GM12891 (cell line): Measurements from ENCODE around the gene JUP.

ENCODE experiments used
- DNase-seq: peaks from one replicate; pipeline ENCODE4 v3.0.0; 2011; ENCODE audit warnings: low spot score; ENCODE audit not compliant: insufficient read length
- FAIRE-seq: peaks from 2 replicates; lab custom pipeline; 2011; peaks lifted over from hg19 to GRCh38; lab: Jason Lieb, UNC
- PAX5 ChIP-seq: IDR thresholded peaks from 2 replicates; pipeline ENCODE4 v1.6.1; 2011; ENCODE audit warnings: low read length, moderate library complexity, mild to moderate bottlenecking; ENCODE audit not compliant: insufficient read depth, severe bottlenecking
- POLR2A ChIP-seq: IDR thresholded peaks from 2 replicates; pipeline ENCODE4 v1.6.1; 2011; ENCODE audit warnings: low read depth, low read length, control low read depth
- POLR2AphosphoS5 ChIP-seq: IDR thresholded peaks from 2 replicates; pipeline ENCODE4 v1.6.1; 2011; ENCODE audit warnings: low read depth, low read length, control low read depth
- POU2F2 ChIP-seq: IDR thresholded peaks from 2 replicates; pipeline ENCODE4 v1.6.1; 2011; ENCODE audit warnings: low read depth, mild to moderate bottlenecking, control low read depth, low read length, moderate library complexity
- SPI1 ChIP-seq: IDR thresholded peaks from 2 replicates; pipeline ENCODE4 v1.6.1; 2011; ENCODE audit warnings: low read depth, low read length, control low read depth
- TAF1 ChIP-seq: IDR thresholded peaks from 2 replicates; pipeline ENCODE4 v1.6.1; 2011; ENCODE audit warnings: low read depth, low read length, control low read depth

JUP gene

DNA sequence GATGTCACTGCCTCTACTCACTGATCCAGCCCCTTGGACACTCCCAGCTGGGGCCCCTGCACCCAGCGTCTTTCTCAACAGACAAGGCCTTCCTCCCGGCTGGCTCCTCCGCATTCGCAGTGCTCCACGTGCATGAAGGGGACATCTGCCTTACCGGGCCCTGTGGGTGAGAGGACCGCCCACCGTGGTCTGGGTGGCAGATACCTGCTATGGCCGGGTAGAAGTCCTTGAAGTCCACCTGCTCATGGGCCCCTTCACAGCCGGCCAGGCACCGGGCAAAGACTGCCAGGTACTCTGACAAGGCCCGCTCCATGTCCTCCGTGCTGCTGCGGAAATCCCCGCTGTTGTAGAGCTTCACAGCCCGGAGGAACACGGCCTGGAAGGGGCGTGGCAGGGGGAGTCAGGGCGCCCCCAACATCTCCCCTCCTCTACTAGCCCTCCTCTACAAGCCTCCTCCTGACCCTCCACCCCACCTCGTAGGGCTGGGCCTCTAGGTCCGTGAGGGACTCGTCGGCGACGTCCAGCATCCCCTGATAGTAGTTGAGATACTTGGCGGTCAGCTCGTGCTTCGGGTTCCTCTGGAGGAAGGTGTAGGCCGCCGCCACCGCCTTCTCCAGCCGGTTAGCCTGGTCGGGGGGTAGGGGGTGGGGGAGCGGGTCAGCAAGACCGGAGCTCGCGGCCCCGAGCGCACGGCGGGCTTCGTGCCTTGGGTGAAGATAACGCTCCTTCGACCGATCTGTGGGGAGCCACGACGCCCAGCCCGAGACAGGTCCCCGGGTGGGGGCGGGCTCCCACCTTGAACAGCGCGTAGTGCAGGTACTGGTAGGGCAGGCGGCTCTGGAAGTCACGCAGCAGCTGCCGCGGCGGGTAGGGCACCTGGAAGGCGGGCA is 24.4 kb upstream of the JUP start:
- DNase-seq: no peak
- no peak for FAIRE-seq
- TF ChIP-seq SPI1: no peak
- no peak for TF ChIP-seq PAX5
- no peak for TF ChIP-seq TAF1
- TF ChIP-seq POLR2A: no peak
- TF ChIP-seq POU2F2: no peak
- no peak for TF ChIP-seq POLR2AphosphoS5

DNA sequence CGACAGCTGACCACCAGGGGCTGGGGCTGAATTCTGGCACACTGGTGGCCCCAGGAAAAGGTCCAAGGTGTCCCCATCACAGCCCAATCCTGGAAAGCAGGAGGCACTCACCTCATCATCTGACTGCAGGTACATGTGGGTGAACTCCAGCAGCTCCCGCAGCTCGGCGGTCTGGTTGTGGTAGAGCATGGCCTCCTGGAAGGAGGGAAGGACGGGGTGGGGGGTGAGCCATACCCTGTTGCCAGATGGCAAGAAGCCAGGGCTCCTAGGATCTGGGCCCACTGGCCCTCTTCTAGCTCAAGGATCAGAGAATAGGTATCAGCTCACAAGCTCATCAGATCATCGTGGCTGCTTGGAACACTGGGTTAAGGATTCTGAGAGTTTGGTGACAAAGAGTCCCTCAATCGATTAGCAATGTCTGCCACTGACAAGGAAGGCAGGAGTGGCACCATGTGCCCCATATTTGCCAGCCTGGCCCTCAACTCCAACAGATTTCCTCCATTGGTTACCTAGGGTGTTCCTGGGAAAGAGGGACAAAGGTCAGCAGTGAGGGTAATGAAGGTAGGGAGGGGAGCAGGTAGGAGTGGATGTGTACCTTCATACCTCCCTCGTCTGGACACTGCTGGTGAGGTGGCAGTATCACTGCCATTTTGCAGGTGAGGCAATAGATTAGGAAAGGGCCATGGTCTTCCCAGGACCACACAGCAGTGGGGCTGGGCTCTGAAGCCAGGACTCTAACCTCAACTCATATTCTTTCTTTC is 20.4 kb upstream of the JUP start:
- DNase-seq (no peak), FAIRE-seq (no peak)
- TF ChIP-seq TAF1 (no peak), PAX5 (no peak), POLR2AphosphoS5 (no peak), POU2F2 (no peak), POLR2A (no peak), SPI1 (no peak)

- DNase-seq (no peak), FAIRE-seq (no peak)
- TF ChIP-seq POU2F2 (no peak), POLR2A (no peak), SPI1 (0 out of 2 replicates have a peak, but pooled peaks have one; percentile 21)
Observed at GRCh38 chr17:41803049-41804020, 16.8 kb upstream of the JUP start.

GRCh38 chr17:41801374-41802271 is 15.1 kb upstream of the JUP start:
- TF ChIP-seq POU2F2 (no peak), POLR2AphosphoS5 (no peak), SPI1 (no peak), TAF1 (no peak)
- FAIRE-seq: peak; percentile 94
- DNase-seq: peak; percentile 82

- FAIRE-seq (no peak), DNase-seq (no peak)
Observed at GRCh38 chr17:41800601-41801373, 14.3 kb upstream of the JUP start.

DNA sequence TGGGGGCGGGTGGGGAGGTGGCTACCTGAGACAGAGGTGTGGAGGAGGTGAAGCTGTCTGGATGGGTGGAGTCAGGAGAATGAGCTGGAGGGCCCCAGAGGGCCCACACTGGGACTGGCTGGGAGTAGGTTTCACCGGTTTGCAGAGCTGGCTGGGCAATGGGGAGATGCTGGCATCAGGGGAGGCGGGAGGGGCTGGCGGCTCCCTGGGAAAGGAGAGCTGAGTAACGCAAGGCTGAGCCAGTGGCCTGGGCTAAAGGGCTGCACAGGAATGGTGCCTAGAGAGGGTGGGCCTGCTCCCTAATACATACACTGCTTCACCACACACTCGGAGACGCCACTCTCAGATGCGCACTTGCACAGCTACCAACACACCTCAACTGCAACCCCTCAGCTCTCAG is 12.9 kb upstream of the JUP start:
- FAIRE-seq (no peak), DNase-seq (no peak)
- TF ChIP-seq POU2F2: no peak
- no peak for TF ChIP-seq SPI1
- no peak for TF ChIP-seq POLR2A
- TF ChIP-seq PAX5: no peak
- no peak for TF ChIP-seq TAF1
- TF ChIP-seq POLR2AphosphoS5: no peak

More at GRCh38 chr17:41800601-41801373, 14.3 kb upstream of the JUP start:
- TF ChIP-seq PAX5 (no peak), POLR2A (no peak), POU2F2 (no peak), POLR2AphosphoS5 (no peak), TAF1 (no peak), SPI1 (no peak)

- TF ChIP-seq PAX5 (no peak), POLR2AphosphoS5 (no peak), POU2F2 (no peak), POLR2A (no peak), TAF1 (no peak), SPI1 (no peak)
Observed at GRCh38 chr17:41797377-41797776, 10.9 kb upstream of the JUP start.

More at GRCh38 chr17:41797377-41797776, 10.9 kb upstream of the JUP start:
- DNase-seq (no peak), FAIRE-seq (no peak)
